Neural progenitor cell (in vitro differentiated cells): Measurements from ENCODE around the gene GNS.

Source experiments
- CTCF ChIP-seq: fragments of 200-600 bp; sonication (generic); IDR thresholded peaks from 2 replicates; pipeline ENCODE4 v1.5.1; 2017; ENCODE audit warnings: antibody characterized with exemption, mild to moderate bottlenecking
- EZH2 ChIP-seq: fragments of 200-600 bp; sonication (generic); IDR thresholded peaks from 2 replicates; pipeline ENCODE4 v1.6.1; 2017; ENCODE audit warnings: antibody characterized with exemption, mild to moderate bottlenecking, moderate library complexity

GRCh38 chr12:64714551-64714968 is 44.6 kb downstream of the GNS start:
- TF ChIP-seq CTCF (no peak), EZH2 (no peak)
